Measurements from ENCODE around the gene CRABP2.

The CRABP2 gene

DNA sequence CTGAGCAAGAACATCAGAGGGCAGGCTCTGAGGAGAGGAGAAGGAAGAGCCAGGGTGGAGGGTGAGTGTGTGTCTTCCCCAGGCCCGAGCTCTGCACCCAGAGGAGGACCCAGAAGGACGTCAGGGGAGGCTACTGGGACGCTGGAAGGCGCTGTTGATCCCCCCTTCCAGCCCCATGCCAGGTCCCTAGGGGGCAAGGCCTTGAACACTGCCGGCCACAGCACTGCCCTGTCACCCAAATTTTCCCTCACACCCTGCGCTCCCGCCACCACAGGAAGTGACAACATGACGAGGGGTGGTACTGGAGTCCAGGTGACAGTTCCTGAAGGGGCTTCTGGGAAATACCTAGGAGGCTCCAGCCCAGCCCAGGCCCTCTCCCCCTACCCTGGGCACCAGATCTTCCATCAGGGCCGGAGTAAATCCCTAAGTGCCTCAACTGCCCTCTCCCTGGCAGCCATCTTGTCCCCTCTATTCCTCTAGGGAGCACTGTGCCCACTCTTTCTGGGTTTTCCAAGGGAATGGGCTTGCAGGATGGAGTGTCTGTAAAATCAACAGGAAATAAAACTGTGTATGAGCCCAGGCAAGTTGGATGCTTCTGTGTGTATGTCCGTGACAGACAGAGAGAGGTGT, 46.3 kb downstream of the CRABP2 start:
- Histone ChIP-seq H3K27ac (ENCODE audit: low read length) (no peak overlapping the region), H3F3A (ENCODE audit: insufficient read depth, low read length) (peaks cover 29% of the 10 kb centered on the region), H3K79me2 (ENCODE audit: low read length) (peaks cover 77% of the 10 kb centered on the region), H3K9ac (ENCODE audit: low read length) (peak overlapping the region; percentile 79; the same call in 1 of the 2 replicates), H3K27me3 (replicated peaks; ENCODE audit: insufficient read depth, low read length) (no peaks in the 10 kb centered on the region), H3K4me3 (ENCODE audit: low read length) (peak overlapping the region; percentile 87), H2AFZ (ENCODE audit: low read length) (no peak overlapping the region), H3K4me1 (ENCODE audit: low read length) (peaks cover 47% of the 10 kb centered on the region), H3K9me3 (replicated peaks; ENCODE audit: insufficient read depth, low read length) (no peaks in the 10 kb centered on the region), H3K4me2 (ENCODE audit: low read depth, low read length) (peak overlapping the region; percentile 97), H4K20me1 (ENCODE audit: insufficient read depth, low read length) (peaks cover 37% of the 10 kb centered on the region), H3K36me3 (replicated peaks; ENCODE audit: insufficient read depth, low read length) (no peaks in the 10 kb centered on the region), H3K9me2 (replicated peaks; ENCODE audit: insufficient read depth, low read length) (no peaks in the 10 kb centered on the region)
- no peak for DNase-seq
- TF ChIP-seq CTCF (IDR thresholded peaks at IDR 0.05; ENCODE audit: low read length), result no peak
- no peak for TF ChIP-seq EZH2phosphoT487 (IDR thresholded peaks at IDR 0.05; ENCODE audit: low read length)

GRCh38 chr1:156658496-156658895, 46.9 kb downstream of the CRABP2 start:
- peaks cover 41% of the 10 kb centered on the region for H3K4me1 ChIP-seq (ENCODE audit: low read length)
- no peak for DNase-seq
- no peak overlapping the region for H2AFZ ChIP-seq (ENCODE audit: low read length)
- H3K36me3 ChIP-seq (replicated peaks; ENCODE audit: insufficient read depth, low read length), result no peaks in the 10 kb centered on the region
- H3K9me3 ChIP-seq (replicated peaks; ENCODE audit: insufficient read depth, low read length), result no peaks in the 10 kb centered on the region
- H3F3A ChIP-seq (ENCODE audit: insufficient read depth, low read length), result peaks cover 29% of the 10 kb centered on the region
- no peak overlapping the region for H3K9ac ChIP-seq (ENCODE audit: low read length)
- no peaks in the 10 kb centered on the region for H3K27me3 ChIP-seq (replicated peaks; ENCODE audit: insufficient read depth, low read length)
- no peak overlapping the region for H3K27ac ChIP-seq (ENCODE audit: low read length)
- no peak for TF ChIP-seq EZH2 (optimal IDR thresholded peaks at IDR 0.05; ENCODE audit: low read depth, low read length)
- TF ChIP-seq CTCF (IDR thresholded peaks at IDR 0.05; ENCODE audit: low read length), result no peak
- no peak for TF ChIP-seq EZH2phosphoT487 (IDR thresholded peaks at IDR 0.05; ENCODE audit: low read length)
- H3K4me2 ChIP-seq (ENCODE audit: low read depth, low read length), result peak overlapping the region; percentile 76
- H3K9me2 ChIP-seq (replicated peaks; ENCODE audit: insufficient read depth, low read length), result no peaks in the 10 kb centered on the region
- H4K20me1 ChIP-seq (ENCODE audit: insufficient read depth, low read length), result peaks cover 37% of the 10 kb centered on the region
- H3K4me3 ChIP-seq (ENCODE audit: low read length), result no peak overlapping the region
- H3K79me2 ChIP-seq (ENCODE audit: low read length), result peaks cover 82% of the 10 kb centered on the region

GRCh38 chr1:156657741-156658319, 47.6 kb downstream of the CRABP2 start:
- H4K20me1 ChIP-seq (ENCODE audit: insufficient read depth, low read length), result peaks cover 41% of the 10 kb centered on the region
- H3K4me2 ChIP-seq (ENCODE audit: low read depth, low read length), result peak overlapping the region; percentile 76
- no peak for TF ChIP-seq EZH2phosphoT487 (IDR thresholded peaks at IDR 0.05; ENCODE audit: low read length)
- no peak for TF ChIP-seq EZH2 (optimal IDR thresholded peaks at IDR 0.05; ENCODE audit: low read depth, low read length)
- no peak; the same call in 1 of the 2 replicates for TF ChIP-seq CTCF (IDR thresholded peaks at IDR 0.05; ENCODE audit: low read length)
- peak; percentile 37 for DNase-seq
- peaks cover 34% of the 10 kb centered on the region for H3K4me1 ChIP-seq (ENCODE audit: low read length)
- H3K9me3 ChIP-seq (replicated peaks; ENCODE audit: insufficient read depth, low read length), result no peaks in the 10 kb centered on the region
- peaks cover 29% of the 10 kb centered on the region for H3F3A ChIP-seq (ENCODE audit: insufficient read depth, low read length)
- peak overlapping the region; percentile 32; the same call in 1 of the 2 replicates for H3K4me3 ChIP-seq (ENCODE audit: low read length)
- no peaks in the 10 kb centered on the region for H3K27me3 ChIP-seq (replicated peaks; ENCODE audit: insufficient read depth, low read length)
- H3K27ac ChIP-seq (ENCODE audit: low read length), result peak overlapping the region; percentile 28; the same call in 1 of the 2 replicates
- H3K9me2 ChIP-seq (replicated peaks; ENCODE audit: insufficient read depth, low read length), result no peaks in the 10 kb centered on the region
- H2AFZ ChIP-seq (ENCODE audit: low read length), result no peak overlapping the region
- no peaks in the 10 kb centered on the region for H3K36me3 ChIP-seq (replicated peaks; ENCODE audit: insufficient read depth, low read length)
- peak overlapping the region; percentile 32; the same call in 1 of the 2 replicates for H3K9ac ChIP-seq (ENCODE audit: low read length)
- peaks cover 89% of the 10 kb centered on the region for H3K79me2 ChIP-seq (ENCODE audit: low read length)

All from MM.1S (cell line).